Coronary artery (tissue), 2 donors: Measurements from ENCODE around the gene ACP2.

Experiments used
- DNase-seq: peaks from one replicate; pipeline ENCODE4 v3.0.0-alpha.2; 2017; ENCODE audit warnings: low spot score
- H3K27ac ChIP-seq, 2 donors: fragments of 200-600 bp; sonication (generic); one replicate each; pipeline ENCODE4 v1.5.1; 2016 to 2019
- H3K4me3 ChIP-seq: fragments of 200-600 bp; sonication (generic); 2 replicates; pipeline ENCODE4 v1.5.1; 2016; ENCODE audit warnings: mild to moderate bottlenecking, moderate library complexity
- TF ChIP-seq, protein P1 (sequence below): fragments of 200-600 bp; sonication (generic); IDR thresholded peaks from one replicate; pipeline ENCODE4 v1.5.1; 2019; ENCODE audit warnings: antibody characterized with exemption

The ACP2 gene

DNA sequence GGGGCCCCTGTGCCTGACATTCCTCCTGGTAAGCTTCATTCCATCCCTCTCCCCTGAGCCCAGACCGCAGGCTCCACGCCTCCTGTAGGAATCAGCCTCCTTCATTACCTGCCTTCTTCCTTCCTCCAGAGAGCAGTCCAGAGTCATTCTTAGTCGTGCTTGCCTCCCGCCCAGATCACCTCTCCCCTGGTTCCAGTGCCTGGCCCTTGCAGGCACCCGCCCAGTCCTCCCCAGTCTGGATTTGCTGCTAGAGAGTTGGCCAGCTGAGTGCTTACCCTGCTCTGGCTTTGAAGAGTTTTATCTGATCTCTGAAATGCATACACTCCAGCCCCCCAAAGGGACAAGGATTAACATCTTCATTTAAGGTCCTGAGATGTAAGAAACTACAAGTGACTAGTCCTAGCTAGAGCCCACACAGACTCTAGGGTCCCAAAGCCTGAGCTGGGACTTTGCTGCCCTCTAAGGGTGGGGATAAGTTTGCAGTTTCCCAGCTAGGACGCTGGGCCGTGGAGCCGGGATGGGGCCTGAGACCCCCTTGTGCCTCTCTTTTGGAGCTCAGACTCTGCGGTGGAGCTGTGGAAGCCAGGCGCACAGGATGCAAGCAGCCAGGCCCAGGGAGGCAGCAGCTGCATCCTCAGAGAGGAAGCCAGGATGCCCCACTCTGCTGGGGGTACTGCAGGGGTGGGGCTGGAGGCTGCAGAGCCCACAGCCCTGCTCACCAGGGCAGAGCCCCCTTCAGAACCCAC lies 10.8 kb upstream of the ACP2 start:
- no peak overlapping the region for H3K4me3 ChIP-seq

DNA sequence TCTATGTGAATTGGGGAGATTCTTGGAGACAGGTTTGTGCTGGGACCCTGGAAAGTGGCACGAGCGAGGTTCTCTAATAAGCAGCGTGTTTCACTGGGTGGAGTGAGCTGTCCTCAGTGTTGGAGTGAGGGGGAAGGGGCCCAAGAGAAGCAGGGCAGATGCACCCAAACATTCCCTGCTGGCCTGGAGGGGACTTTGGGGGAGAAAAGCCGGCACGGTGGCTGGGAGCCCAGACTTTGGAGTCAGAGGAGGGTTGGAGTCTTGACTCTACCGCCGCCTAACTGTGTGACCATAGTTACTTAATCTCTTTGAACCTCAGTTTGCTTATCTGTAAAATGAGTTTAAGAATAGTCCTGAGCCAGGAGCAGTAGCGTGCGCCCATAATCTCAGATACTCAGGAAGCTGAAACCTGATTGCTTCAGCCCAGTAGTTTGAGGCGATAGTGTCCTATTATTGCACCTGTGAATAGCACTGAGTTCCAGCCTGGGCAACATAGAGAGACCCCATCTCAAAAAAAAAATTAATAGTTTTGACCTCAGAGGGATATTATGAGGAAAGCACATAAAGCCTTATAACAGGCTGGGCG lies 9.8 kb upstream of the ACP2 start:
- Histone ChIP-seq H3K4me3 (peak overlapping the region; percentile 59), H3K27ac (peak overlapping the region; percentile 31 to 81)
- DNase-seq: no peak
- TF ChIP-seq, protein P1, sequence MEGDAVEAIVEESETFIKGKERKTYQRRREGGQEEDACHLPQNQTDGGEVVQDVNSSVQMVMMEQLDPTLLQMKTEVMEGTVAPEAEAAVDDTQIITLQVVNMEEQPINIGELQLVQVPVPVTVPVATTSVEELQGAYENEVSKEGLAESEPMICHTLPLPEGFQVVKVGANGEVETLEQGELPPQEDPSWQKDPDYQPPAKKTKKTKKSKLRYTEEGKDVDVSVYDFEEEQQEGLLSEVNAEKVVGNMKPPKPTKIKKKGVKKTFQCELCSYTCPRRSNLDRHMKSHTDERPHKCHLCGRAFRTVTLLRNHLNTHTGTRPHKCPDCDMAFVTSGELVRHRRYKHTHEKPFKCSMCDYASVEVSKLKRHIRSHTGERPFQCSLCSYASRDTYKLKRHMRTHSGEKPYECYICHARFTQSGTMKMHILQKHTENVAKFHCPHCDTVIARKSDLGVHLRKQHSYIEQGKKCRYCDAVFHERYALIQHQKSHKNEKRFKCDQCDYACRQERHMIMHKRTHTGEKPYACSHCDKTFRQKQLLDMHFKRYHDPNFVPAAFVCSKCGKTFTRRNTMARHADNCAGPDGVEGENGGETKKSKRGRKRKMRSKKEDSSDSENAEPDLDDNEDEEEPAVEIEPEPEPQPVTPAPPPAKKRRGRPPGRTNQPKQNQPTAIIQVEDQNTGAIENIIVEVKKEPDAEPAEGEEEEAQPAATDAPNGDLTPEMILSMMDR: no peak

More for the DNA sequence above, 10.8 kb upstream of the ACP2 start:
- no peak for DNase-seq
- TF ChIP-seq, protein P1: peak; percentile 22
- peak overlapping the region in 1 of 2 donors; percentile 1 for H3K27ac ChIP-seq

DNA sequence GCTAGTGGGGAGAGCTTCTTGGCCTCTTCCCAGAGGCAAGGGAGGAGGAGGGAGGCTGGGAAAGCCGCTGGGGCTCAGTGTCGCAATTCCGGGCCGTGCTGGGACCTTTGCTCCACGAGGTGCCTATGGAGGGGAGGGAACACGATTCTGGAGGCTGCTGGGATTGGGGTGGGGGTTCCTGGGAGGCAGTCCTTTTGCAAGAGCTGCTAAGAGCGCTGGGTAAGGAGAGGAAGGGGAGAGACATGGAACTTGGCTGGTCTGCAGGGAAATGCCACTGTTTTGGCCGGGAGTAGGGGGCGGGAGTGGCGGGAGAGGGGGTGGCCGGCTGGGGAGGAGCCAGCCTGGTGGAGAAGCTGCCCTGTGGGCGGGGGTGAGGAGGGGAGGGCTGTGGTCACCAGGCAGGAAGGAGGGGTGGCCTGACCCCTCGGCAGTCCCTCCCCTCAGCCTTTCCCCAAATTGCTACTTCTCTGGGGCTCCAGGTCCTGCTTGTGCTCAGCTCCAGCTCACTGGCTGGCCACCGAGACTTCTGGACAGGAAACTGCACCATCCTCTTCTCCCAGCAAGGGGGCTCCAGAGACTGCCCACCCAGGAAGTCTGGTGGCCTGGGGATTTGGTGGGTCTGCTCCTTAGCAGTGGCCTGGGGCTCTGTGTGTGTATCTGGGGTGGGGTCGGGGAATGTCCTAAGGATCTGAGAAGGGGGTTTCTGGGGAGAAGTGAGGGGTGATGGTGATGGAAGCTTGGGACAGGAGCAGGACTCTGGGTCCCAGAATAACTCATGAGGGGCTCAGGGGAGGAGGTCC lies 9.1 kb upstream of the ACP2 start, which contains the start of gene NR1H3:
Gene NR1H3, plus strand, starts transcription at position 480 of the 800 bp plus-strand sequence. CDS start 1,221 bp downstream, outside the sequence.
- Histone ChIP-seq H3K27ac (peak within 1 kb of the TSS; percentile 31 to 81), H3K4me3 (peak within 1 kb of the TSS; percentile 59)
- TF ChIP-seq, protein P1: peak; percentile 55
- DNase-seq: peak; percentile 88

DNA sequence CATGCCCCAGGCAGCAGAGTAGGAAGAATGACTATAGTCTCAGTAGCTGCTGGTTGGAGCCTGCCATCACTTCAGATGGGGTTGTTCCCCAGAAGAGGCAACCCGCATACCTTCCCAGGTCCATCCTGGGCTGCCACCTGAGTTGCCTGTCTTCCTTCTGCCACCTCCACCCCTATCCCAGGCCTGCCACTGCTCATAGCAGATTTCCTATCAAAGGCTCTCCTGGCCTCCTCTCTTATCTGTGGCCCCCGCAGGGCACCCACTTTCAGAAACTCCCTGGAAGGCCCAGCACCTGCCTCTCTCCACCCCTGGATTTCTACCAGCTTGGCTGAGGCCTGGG lies 8.5 kb upstream of the ACP2 start:
- TF ChIP-seq, protein P1: no peak
- Histone ChIP-seq H3K27ac (peak overlapping the region; percentile 31 to 81), H3K4me3 (peak overlapping the region; percentile 59)
- no peak for DNase-seq

DNA sequence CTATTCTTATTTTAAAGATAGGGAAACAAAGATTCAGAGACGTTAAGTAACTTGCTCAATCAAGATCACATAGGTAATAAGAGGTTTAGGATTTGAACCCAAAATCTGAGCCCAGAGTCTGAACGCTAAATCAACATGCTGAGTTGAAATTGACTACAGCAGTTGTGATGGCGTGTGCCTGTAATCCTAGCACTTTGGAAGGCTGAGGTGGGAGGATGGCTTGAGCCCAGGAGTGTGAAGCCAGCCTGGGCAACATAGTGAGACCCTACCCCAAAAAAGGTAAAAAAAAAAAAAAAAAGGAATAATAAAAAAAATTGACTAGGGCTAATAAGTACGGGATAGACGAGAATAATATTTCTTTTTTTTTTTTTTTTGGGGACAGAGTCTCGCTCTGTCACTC lies 7.8 kb upstream of the ACP2 start:
- Histone ChIP-seq H3K4me3 (no peak overlapping the region), H3K27ac (no peak overlapping the region)
- TF ChIP-seq, protein P1: no peak
- no peak for DNase-seq

DNA sequence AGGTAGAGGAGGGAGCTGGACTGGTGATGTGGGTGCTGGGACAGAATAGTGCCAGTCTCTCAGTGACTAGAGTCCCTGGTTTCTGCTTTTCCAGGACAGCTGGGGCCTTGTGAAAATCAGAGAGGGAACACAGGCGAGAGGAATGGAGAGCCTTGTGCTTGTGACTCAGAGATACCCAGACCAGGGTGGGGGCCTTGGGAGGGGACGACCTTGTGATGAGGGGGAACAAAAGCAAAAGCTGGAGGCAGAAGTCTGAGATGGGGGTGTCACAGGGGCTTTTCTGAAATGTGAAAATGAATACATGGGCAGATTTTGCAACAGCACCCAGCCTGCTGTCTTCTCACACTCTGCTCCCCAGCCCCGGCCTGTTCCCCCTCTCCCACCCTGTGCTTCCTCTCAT lies 5.8 kb upstream of the ACP2 start:
- TF ChIP-seq, protein P1: no peak
- Histone ChIP-seq H3K27ac (peak overlapping the region; percentile 58 to 90), H3K4me3 (peak overlapping the region; percentile 39)
- DNase-seq: no peak
